ENCODE measurements around the gene NOD2. TPM values are rescaled to one million over a fixed set of nuclear protein-coding genes. Genes with fewer than 3 reads are reported as not detected.

The NOD2 gene
- total RNA-seq, 1 experiment from 2014 or later = 0.17 TPM

GRCh38 chr16:50677351-50677750 is 16.1 kb upstream of the NOD2 start:
- DNase-seq = peak; percentile 45
- Mint-ChIP-seq H3K36me3 (ENCODE audit: insufficient read depth in 1 of 3, low read depth in 3 of 3) (peaks cover 0 to 5% (median 2%) of the 10 kb centered on the region in 3 experiments; a peak in 2 of 7 replicates), H3K4me3 (no peak overlapping the region), H3K4me1 (no peaks in the 10 kb centered on the region), H3K27ac (0 out of 7 replicates have a peak overlapping the region, but pooled peaks of 1 of the 3 experiments have one; percentile 61), H3K9me3 (peaks cover 7 to 10% of the 10 kb centered on the region in 2 experiments), H3K27me3 (ENCODE audit: low read depth) (no peaks in the 10 kb centered on the region; the same call in 1 of the 2 replicates)
- no peak overlapping the region for H4K8ac ChIP-seq (replicated peaks; ENCODE audit: insufficient read length, low read depth, low read length)
- H3K9me3 ChIP-seq (ENCODE audit: control insufficient read depth, low read depth, low read length) = peaks cover 4% of the 10 kb centered on the region
- H4K91ac ChIP-seq (ENCODE audit: insufficient read length, low read depth, low read length) = no peak overlapping the region
- H3K23me2 ChIP-seq (ENCODE audit: insufficient read length, low read depth, low read length, poor library complexity, severe bottlenecking) = no peaks in the 10 kb centered on the region
- no peak overlapping the region for H2BK5ac ChIP-seq (ENCODE audit: insufficient read length, low read length)
- no peak overlapping the region for H4K5ac ChIP-seq (ENCODE audit: insufficient read length, low read depth, low read length)
- H2AK5ac ChIP-seq (ENCODE audit: insufficient read length, low read length) = no peak overlapping the region
- H4K20me1 ChIP-seq (ENCODE audit: control insufficient read depth, insufficient read depth, insufficient read length) = no peaks in the 10 kb centered on the region
- H3T11ph ChIP-seq (ENCODE audit: low read length) = no peak overlapping the region
- H3K9ac ChIP-seq (ENCODE audit: extremely low read depth, insufficient read length, low read length) = no peak overlapping the region
- no peak overlapping the region for H3K23ac ChIP-seq (ENCODE audit: insufficient read length, low read depth, low read length)
- no CpG with 5 or more reads among the region's 7 CpGs for WGBS (ENCODE audit: extremely low coverage, insufficient read length, low lambda C conversion rate)
- H2BK15ac ChIP-seq (ENCODE audit: low read depth, low read length) = no peak overlapping the region
- no peaks in the 10 kb centered on the region for H3K4me1 ChIP-seq (ENCODE audit: insufficient read depth, low read length)
- H2BK20ac ChIP-seq (ENCODE audit: low read depth, low read length, poor library complexity, severe bottlenecking) = no peak overlapping the region
- no peak overlapping the region for H3K14ac ChIP-seq (ENCODE audit: insufficient read depth, low read length)
- H3K79me2 ChIP-seq (ENCODE audit: insufficient read depth, low read length) = no peaks in the 10 kb centered on the region
- no peak overlapping the region for H3K56ac ChIP-seq (ENCODE audit: insufficient read length, low read depth, low read length)
- H3K79me1 ChIP-seq (ENCODE audit: insufficient read depth, low read depth, low read length, poor library complexity, severe bottlenecking) = no peaks in the 10 kb centered on the region
- no peak overlapping the region for H2AFZ ChIP-seq (ENCODE audit: low read length)
- H2BK120ac ChIP-seq (ENCODE audit: low read depth, low read length, poor library complexity, severe bottlenecking) = no peak overlapping the region
- H3K18ac ChIP-seq (ENCODE audit: insufficient read length, low read depth, low read length) = no peak overlapping the region
- TF ChIP-seq CTCF (conservative IDR thresholded peaks at IDR 0.05) = peak; percentile 73
- H3K4ac ChIP-seq (ENCODE audit: low read depth, low read length) = no peak overlapping the region
- H3K4me2 ChIP-seq (ENCODE audit: insufficient read depth, insufficient read length, low read length) = no peak overlapping the region
- H3K27me3 ChIP-seq (ENCODE audit: insufficient read depth, low read length) = no peaks in the 10 kb centered on the region
- no peak overlapping the region for H3K27ac ChIP-seq (ENCODE audit: insufficient read length, low read depth, low read length)
- no peak overlapping the region for H2BK12ac ChIP-seq (ENCODE audit: insufficient read length, low read depth, low read length)

Data from H9 (cell line).